ENCODE measurements around the gene NSD2. TPM values are rescaled to one million over a fixed set of nuclear protein-coding genes. Genes with fewer than 3 reads are reported as not detected.

Gene NSD2
- total RNA-seq, 1 donor from 2014 or later: 44.6 TPM

DNA sequence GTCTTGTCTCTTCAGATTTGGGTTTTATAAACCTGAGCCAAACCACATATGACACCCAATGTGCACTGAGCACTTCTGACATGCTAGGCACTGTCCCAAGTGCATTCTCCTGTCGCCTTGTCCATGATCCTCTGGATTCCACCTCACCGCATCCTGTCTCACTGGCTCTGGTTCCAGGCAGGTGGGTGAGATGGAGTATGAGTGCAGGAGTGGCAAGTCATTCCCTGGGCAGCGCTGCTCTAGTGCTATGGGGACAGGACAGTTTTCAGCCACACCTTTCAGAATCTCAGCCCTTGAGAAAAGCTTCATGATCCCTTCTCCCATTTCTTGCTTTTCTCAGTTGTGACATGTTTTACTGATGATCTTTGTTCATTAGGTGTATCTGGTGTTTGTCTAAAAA is 66.4 kb downstream of the NSD2 start:
- ATAC-seq (ENCODE audit: low read depth) (no peak), DNase-seq (no peak)
- intact Hi-C loops (cut with micrococcal nuclease): no loop called here
- TF ChIP-seq, protein P1, sequence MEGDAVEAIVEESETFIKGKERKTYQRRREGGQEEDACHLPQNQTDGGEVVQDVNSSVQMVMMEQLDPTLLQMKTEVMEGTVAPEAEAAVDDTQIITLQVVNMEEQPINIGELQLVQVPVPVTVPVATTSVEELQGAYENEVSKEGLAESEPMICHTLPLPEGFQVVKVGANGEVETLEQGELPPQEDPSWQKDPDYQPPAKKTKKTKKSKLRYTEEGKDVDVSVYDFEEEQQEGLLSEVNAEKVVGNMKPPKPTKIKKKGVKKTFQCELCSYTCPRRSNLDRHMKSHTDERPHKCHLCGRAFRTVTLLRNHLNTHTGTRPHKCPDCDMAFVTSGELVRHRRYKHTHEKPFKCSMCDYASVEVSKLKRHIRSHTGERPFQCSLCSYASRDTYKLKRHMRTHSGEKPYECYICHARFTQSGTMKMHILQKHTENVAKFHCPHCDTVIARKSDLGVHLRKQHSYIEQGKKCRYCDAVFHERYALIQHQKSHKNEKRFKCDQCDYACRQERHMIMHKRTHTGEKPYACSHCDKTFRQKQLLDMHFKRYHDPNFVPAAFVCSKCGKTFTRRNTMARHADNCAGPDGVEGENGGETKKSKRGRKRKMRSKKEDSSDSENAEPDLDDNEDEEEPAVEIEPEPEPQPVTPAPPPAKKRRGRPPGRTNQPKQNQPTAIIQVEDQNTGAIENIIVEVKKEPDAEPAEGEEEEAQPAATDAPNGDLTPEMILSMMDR (IDR thresholded peaks at IDR 0.05): no peak
- POLR2A ChIA-PET: no interaction called here
- H3K27ac Mint-ChIP-seq: no peak overlapping the region
- no peaks in the 10 kb centered on the region for H3K27me3 Mint-ChIP-seq
- no peaks in the 10 kb centered on the region for H3K9me3 Mint-ChIP-seq
- H3K4me3 Mint-ChIP-seq: no peak overlapping the region
- no peaks in the 10 kb centered on the region for H3K4me1 Mint-ChIP-seq
- CTCF ChIA-PET: no interaction called here
- peaks cover 41% of the 10 kb centered on the region for H3K36me3 Mint-ChIP-seq (ENCODE audit: low read depth)

DNA sequence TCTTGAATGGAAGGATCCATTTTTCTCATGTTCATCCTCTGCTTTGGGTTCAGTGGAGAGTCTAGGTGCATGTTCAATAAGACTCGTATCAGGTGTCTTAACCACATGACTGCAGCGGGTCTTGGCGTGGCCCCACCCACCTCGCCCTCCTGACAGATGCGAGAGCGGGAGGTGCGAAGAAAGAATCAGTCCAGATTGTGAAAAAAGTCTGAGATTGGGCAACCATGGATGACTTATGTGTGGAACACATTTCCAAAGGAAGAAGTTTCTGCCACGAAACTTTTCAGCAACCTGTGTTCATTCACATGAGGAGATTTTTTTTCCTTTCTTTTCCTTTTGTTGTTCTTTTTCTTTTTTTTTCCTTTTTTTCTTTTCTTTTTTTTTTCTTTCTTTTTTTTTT is 66.8 kb downstream of the NSD2 start:
- intact Hi-C loops (cut with micrococcal nuclease): no loop called here
- peaks cover 43% of the 10 kb centered on the region for H3K36me3 Mint-ChIP-seq (ENCODE audit: low read depth)
- no peak overlapping the region for H3K27ac Mint-ChIP-seq
- TF ChIP-seq, protein P1 (IDR thresholded peaks at IDR 0.05): no peak
- CTCF ChIA-PET: no interaction called here
- POLR2A ChIA-PET: no interaction called here
- no peak for ATAC-seq (ENCODE audit: low read depth)
- H3K4me1 Mint-ChIP-seq: no peaks in the 10 kb centered on the region
- no peaks in the 10 kb centered on the region for H3K27me3 Mint-ChIP-seq
- H3K9me3 Mint-ChIP-seq: no peaks in the 10 kb centered on the region
- H3K4me3 Mint-ChIP-seq: no peak overlapping the region
- no peak for DNase-seq

DNA sequence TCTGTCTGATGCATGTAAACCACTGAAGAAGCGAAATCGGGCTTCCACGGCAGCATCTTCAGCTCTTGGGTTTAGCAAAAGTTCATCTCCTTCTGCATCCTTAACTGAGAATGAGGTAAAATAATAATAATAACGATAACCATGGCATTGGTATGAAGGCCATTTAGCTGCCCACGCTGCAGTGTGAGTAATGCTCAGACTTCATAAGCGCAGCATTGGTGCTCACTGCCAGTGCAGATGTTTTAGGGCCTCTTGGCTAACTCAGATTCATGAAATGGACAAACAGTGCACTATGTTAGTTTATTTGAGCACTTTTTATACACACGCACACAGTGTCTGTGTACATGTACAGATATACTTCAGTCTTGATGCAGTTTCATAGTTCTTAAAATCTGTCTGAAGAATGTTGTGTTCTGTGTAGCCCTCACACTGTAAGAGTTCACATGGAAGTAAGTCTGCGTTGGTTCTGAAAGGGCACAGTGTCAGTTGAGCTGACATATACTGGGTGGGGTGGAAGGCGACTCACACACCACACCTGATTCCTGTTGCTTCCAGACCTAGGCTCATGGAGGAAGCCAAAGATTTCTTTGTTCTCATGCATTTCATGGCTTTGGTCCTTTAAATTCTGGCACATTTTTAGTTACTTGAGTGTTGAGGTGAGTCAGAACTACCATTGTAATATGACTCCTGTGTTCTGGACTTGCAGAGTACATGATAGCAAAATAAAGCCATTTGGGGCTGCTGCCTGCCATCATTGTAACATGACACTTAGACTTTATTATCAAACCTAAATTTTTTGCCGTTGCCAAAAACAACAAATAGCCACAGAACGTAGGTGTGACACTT is 68.7 kb downstream of the NSD2 start:
- H3K36me3 Mint-ChIP-seq (ENCODE audit: low read depth): peaks cover 45% of the 10 kb centered on the region
- no peaks in the 10 kb centered on the region for H3K4me1 Mint-ChIP-seq
- no peaks in the 10 kb centered on the region for H3K9me3 Mint-ChIP-seq
- H3K27me3 Mint-ChIP-seq: no peaks in the 10 kb centered on the region
- H3K27ac Mint-ChIP-seq: no peak overlapping the region
- ChIA-PET POLR2A (no interaction called here), CTCF (no interaction called here)
- H3K4me3 Mint-ChIP-seq: no peak overlapping the region
- DNase-seq (no peak), ATAC-seq (ENCODE audit: low read depth) (no peak)
- intact Hi-C loops (cut with micrococcal nuclease): no loop called here
- TF ChIP-seq, protein P1 (IDR thresholded peaks at IDR 0.05): no peak

DNA sequence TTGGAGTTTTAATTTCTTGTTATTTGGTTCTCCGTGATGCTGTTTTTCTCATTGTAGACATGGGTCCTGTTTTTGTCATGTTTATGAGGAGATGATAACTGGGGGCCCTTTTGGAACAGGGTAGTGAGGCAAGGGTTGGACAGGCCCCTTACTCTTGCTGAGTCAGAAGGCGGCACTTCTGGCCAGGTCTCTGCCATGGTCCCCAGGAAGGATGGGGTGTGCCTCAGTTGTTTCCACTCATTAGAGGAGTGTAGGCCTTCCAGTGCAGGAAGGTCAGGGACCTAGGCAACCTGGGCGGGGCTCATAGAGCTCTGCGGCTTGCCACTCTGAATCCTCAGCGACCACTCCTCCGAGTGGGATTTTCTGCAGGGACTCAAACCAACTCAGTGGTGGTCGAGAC is 69.4 kb downstream of the NSD2 start:
- H3K27ac Mint-ChIP-seq: no peak overlapping the region
- H3K4me3 Mint-ChIP-seq: no peak overlapping the region
- intact Hi-C loops (cut with micrococcal nuclease): no loop called here
- H3K36me3 Mint-ChIP-seq (ENCODE audit: low read depth): peaks cover 46% of the 10 kb centered on the region
- ATAC-seq (ENCODE audit: low read depth) (no peak), DNase-seq (no peak)
- H3K4me1 Mint-ChIP-seq: no peaks in the 10 kb centered on the region
- ChIA-PET CTCF (no interaction called here), POLR2A (no interaction called here)
- TF ChIP-seq, protein P1 (IDR thresholded peaks at IDR 0.05): no peak
- no peaks in the 10 kb centered on the region for H3K9me3 Mint-ChIP-seq
- H3K27me3 Mint-ChIP-seq: no peaks in the 10 kb centered on the region

DNA sequence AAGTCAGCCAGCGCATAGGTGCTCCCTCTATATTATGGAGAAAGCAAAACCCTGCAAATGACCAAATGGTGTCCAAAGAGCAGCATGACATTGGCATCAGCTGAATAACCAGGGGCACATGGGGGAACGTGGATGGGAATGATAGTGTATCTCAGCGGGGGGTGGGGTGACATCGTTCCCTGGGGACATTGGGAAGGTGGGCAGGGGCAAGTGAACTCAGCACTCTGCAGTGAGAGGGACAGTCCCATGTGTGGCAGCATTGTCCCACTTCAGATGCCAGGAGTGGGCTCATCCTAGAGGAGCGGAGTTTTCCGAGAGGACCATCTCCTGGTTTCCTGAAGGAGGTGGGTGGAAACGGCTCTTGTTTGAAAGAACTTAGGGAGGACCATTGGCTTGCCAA is 72.7 kb downstream of the NSD2 start:
- ChIA-PET CTCF (no interaction called here), POLR2A (no interaction called here)
- intact Hi-C loops (cut with micrococcal nuclease): no loop called here
- H3K27me3 Mint-ChIP-seq: no peaks in the 10 kb centered on the region
- TF ChIP-seq, protein P1 (IDR thresholded peaks at IDR 0.05): no peak
- H3K4me1 Mint-ChIP-seq: no peaks in the 10 kb centered on the region
- no peak overlapping the region for H3K27ac Mint-ChIP-seq
- H3K4me3 Mint-ChIP-seq: no peak overlapping the region
- peaks cover 43% of the 10 kb centered on the region for H3K36me3 Mint-ChIP-seq (ENCODE audit: low read depth)
- no peak for DNase-seq
- ATAC-seq (ENCODE audit: low read depth): no peak
- H3K9me3 Mint-ChIP-seq: no peaks in the 10 kb centered on the region
